Keratinocyte (primary cell): ENCODE results near the gene MAP7D2. TPM values are rescaled to one million over a fixed set of nuclear protein-coding genes. Genes with fewer than 3 reads are reported as not detected.

Experiments used
- DNase-seq: peaks from one replicate; pipeline ENCODE4 v3.0.0-alpha.2; 2011; ENCODE audit warnings: low read depth, missing footprints, low spot score
- FAIRE-seq: peaks from 2 replicates; lab custom pipeline; 2011; peaks lifted over from hg19 to GRCh38; lab: Jason Lieb, UNC
- H2AFZ ChIP-seq: 2 replicates; pipeline ENCODE4 v1.6.0; 2012; ENCODE audit warnings: low read length, control low read depth, inconsistent platforms; ENCODE audit not compliant: control insufficient read depth
- H3K27ac ChIP-seq: 2 replicates; pipeline ENCODE4 v1.5.1; 2011; ENCODE audit warnings: low read length; ENCODE audit not compliant: control insufficient read depth, insufficient read depth
- H3K27me3 ChIP-seq: 3 replicates; pipeline ENCODE4 v1.6.0; 2011; ENCODE audit warnings: low read length; ENCODE audit not compliant: control insufficient read depth, insufficient read depth; ENCODE audit errors: extremely low read depth
- H3K36me3 ChIP-seq, 2 experiments: 2 replicates in 1 of 2; 3 replicates in 1 of 2; pipeline ENCODE4 v1.5.1; 2011; ENCODE audit warnings: low read length in 2 of 2, mild to moderate bottlenecking in 1 of 2; ENCODE audit not compliant: control insufficient read depth in 2 of 2, insufficient read depth in 2 of 2; ENCODE audit errors: extremely low read depth in 1 of 2
- H3K4me1 ChIP-seq: 3 replicates; pipeline ENCODE4 v1.5.1; 2011; ENCODE audit warnings: low read length; ENCODE audit not compliant: control insufficient read depth, insufficient read depth; ENCODE audit errors: extremely low read depth
- H3K4me2 ChIP-seq: 3 replicates; pipeline ENCODE4 v1.6.0; 2011; ENCODE audit warnings: low read depth, low read length; ENCODE audit not compliant: control insufficient read depth, insufficient read depth; ENCODE audit errors: extremely low read depth
- H3K4me3 ChIP-seq, 3 experiments: fragments of 200-600 bp in 1 of 3; sonication (generic) in 1 of 3; 2 replicates in 2 of 3; 3 replicates in 1 of 3; pipeline ENCODE4 v1.5.1; 2011 to 2016; ENCODE audit warnings: low read length in 3 of 3, mild to moderate bottlenecking in 3 of 3, control low read depth in 2 of 3, inconsistent platforms in 1 of 3, low read depth in 1 of 3, mixed read lengths in 1 of 3, mixed run types in 1 of 3, moderate library complexity in 1 of 3; ENCODE audit not compliant: control insufficient read depth in 2 of 3, insufficient read depth in 2 of 3; ENCODE audit errors: extremely low read depth in 1 of 3
- H3K79me2 ChIP-seq: 2 replicates; pipeline ENCODE4 v1.6.0; 2012; ENCODE audit warnings: low read length; ENCODE audit not compliant: control insufficient read depth, insufficient read depth
- H3K9ac ChIP-seq: 3 replicates; pipeline ENCODE4 v1.6.0; 2011; ENCODE audit warnings: low read length; ENCODE audit not compliant: control insufficient read depth, insufficient read depth; ENCODE audit errors: extremely low read depth
- H3K9me1 ChIP-seq: 3 replicates; pipeline ENCODE4 v1.6.0; 2011; ENCODE audit warnings: low read length; ENCODE audit not compliant: control insufficient read depth, insufficient read depth; ENCODE audit errors: extremely low read depth
- H3K9me3 ChIP-seq: 2 replicates; pipeline ENCODE4 v1.5.1; 2012; ENCODE audit warnings: low read depth, low read length; ENCODE audit not compliant: control insufficient read depth
- H4K20me1 ChIP-seq: 3 replicates; pipeline ENCODE4 v1.6.0; 2011; ENCODE audit warnings: low read length; ENCODE audit not compliant: control insufficient read depth, insufficient read depth; ENCODE audit errors: extremely low read depth
- EZH2 ChIP-seq: IDR thresholded peaks from one replicate; pipeline ENCODE4 v1.6.1; 2012; ENCODE audit warnings: inconsistent platforms, mild to moderate bottlenecking, low read length, moderate library complexity
- dilution Hi-C: fragments of 300-500 bp; cut with MboI; formaldehyde crosslinking; loops from one replicate; pipeline ENCODE4 v1.7.0; 2020; ENCODE audit warnings: low sequenced_read_pairs; ENCODE audit not compliant: extremely low pct_ligation_motif_present
- polyA plus RNA-seq, 5 experiments: library from polyadenylated mRNA; depleted of rRNA in 3 of 5; stranded (reverse) in 3 of 5; stranded (forward) in 1 of 5; unstranded in 1 of 5; fragments of >200 nt; gene quantifications; 1 replicate in 1 of 5; 2 replicates in 3 of 5; 3 replicates in 1 of 5; pipeline versions ENCODE4 v1.2.1 to v1.2.3, GENCODE V29; 2011 to 2012; ENCODE audit warnings: missing spikeins in 2 of 5, low read depth in 1 of 5, low replicate concordance in 1 of 5
- TF ChIP-seq, protein P1 (sequence below), 3 experiments: IDR thresholded peaks in 1 of 3; conservative IDR thresholded peaks in 1 of 3; optimal IDR thresholded peaks in 1 of 3; 2 replicates in 2 of 3; 3 replicates in 1 of 3; pipeline versions ENCODE3 to v1.5.1; 2011; ENCODE audit warnings: low read length in 3 of 3, mild to moderate bottlenecking in 3 of 3, moderate library complexity in 2 of 3, control low read depth in 1 of 3, inconsistent platforms in 1 of 3; ENCODE audit not compliant: insufficient read depth in 2 of 3; ENCODE audit errors: extremely low read depth in 1 of 3

The MAP7D2 gene
- polyA plus RNA-seq, 1 donor (not counting 4 experiments of a cell fraction or from before 2014, with no cell fraction given) = 0.76 TPM

DNA sequence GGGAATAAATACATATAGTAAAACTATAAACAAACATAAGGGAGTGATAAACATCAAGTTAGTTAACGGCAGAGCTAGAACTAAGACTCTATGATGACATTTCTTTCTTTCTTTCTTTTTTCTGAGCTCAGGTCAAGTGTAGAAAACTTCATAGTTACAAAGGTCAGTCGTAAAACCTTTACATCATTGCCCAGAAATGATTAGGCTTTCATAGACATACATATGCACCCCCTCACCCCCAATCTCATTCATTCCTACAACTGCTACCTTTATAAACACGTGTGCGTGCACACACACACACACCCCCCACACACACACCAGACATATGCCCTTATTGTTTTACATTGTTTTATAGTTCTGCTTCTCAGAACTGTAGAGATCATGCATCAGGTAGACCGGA, 19.2 kb upstream of the MAP7D2 start:
- Histone ChIP-seq H3K9ac (no peak overlapping the region), H3K9me3 (no peaks in the 10 kb centered on the region), H3K27ac (no peak overlapping the region), H3K27me3 (no peaks in the 10 kb centered on the region), H3K4me1 (peaks cover 11% of the 10 kb centered on the region), H3K4me2 (no peak overlapping the region), H3K4me3 (no peak overlapping the region), H3K36me3 (peaks cover 18 to 43% of the 10 kb centered on the region in 2 experiments), H4K20me1 (peaks cover 12% of the 10 kb centered on the region), H3K79me2 (peaks cover 53% of the 10 kb centered on the region), H3K9me1 (no peaks in the 10 kb centered on the region), H2AFZ (no peak overlapping the region)
- no peak for FAIRE-seq
- no peak for TF ChIP-seq EZH2
- TF ChIP-seq, protein P1, sequence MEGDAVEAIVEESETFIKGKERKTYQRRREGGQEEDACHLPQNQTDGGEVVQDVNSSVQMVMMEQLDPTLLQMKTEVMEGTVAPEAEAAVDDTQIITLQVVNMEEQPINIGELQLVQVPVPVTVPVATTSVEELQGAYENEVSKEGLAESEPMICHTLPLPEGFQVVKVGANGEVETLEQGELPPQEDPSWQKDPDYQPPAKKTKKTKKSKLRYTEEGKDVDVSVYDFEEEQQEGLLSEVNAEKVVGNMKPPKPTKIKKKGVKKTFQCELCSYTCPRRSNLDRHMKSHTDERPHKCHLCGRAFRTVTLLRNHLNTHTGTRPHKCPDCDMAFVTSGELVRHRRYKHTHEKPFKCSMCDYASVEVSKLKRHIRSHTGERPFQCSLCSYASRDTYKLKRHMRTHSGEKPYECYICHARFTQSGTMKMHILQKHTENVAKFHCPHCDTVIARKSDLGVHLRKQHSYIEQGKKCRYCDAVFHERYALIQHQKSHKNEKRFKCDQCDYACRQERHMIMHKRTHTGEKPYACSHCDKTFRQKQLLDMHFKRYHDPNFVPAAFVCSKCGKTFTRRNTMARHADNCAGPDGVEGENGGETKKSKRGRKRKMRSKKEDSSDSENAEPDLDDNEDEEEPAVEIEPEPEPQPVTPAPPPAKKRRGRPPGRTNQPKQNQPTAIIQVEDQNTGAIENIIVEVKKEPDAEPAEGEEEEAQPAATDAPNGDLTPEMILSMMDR (optimal IDR thresholded peaks at IDR 0.05 in 1 of 3, IDR thresholded peaks at IDR 0.05 in 1 of 3, conservative IDR thresholded peaks at IDR 0.05 in 1 of 3; ENCODE audit: extremely low read depth in 1 of 3, insufficient read depth in 2 of 3, low read length in 3 of 3) = no peak
- DNase-seq = no peak
- dilution Hi-C loops = no loop called here

DNA sequence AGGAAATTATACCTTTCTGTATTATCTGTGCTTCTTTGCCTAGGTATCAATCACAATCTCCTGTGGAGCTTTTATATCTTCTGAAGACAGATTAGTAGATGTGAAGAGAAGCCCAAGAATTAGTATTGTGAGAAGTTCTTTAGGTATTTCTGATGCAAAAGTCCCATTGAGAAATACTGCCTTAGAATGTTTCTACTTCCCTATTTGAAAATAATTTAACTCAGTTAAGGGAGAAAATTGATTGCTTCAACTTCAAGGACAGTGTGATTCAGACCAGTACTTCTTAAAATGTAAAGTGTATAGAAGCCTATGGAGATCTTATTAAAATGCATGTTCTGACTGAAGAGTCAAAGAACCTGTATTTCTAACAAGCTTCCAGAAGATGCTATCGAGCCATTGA, 16.0 kb upstream of the MAP7D2 start:
- Histone ChIP-seq H3K4me2 (no peak overlapping the region), H3K9me3 (no peaks in the 10 kb centered on the region), H2AFZ (no peak overlapping the region), H3K4me3 (no peak overlapping the region), H3K79me2 (peaks cover 24% of the 10 kb centered on the region), H3K27me3 (no peaks in the 10 kb centered on the region), H3K36me3 (peaks cover 17 to 38% of the 10 kb centered on the region in 2 experiments), H4K20me1 (peaks cover 9% of the 10 kb centered on the region), H3K4me1 (peaks cover 4% of the 10 kb centered on the region), H3K9me1 (no peaks in the 10 kb centered on the region), H3K27ac (no peak overlapping the region), H3K9ac (no peak overlapping the region)
- no peak for FAIRE-seq
- dilution Hi-C loops = no loop called here
- DNase-seq = no peak
- TF ChIP-seq, protein P1 (optimal IDR thresholded peaks at IDR 0.05 in 1 of 3, IDR thresholded peaks at IDR 0.05 in 1 of 3, conservative IDR thresholded peaks at IDR 0.05 in 1 of 3; ENCODE audit: extremely low read depth in 1 of 3, insufficient read depth in 2 of 3, low read length in 3 of 3) = no peak
- TF ChIP-seq EZH2 = no peak
